SHP77 treated with DMSO at 0.1 percent for 48 hours (cell line): ENCODE measurements around the gene TRMO.

Experiments
- DNase-seq: peaks from one replicate; lab custom pipeline; 2025; lab: John Stamatoyannopoulos, UW

TRMO gene

GRCh38 chr9:97938081-97938644 is 15.9 kb upstream of the TRMO start, which contains the start of gene HEMGN:
HEMGN (minus strand) TSS chr9:97938172; CDS start chr9:97938136, 36 bp downstream.
- DNase-seq, result no peak

GRCh38 chr9:97936998-97937397 is 14.7 kb upstream of the TRMO start:
- no peak for DNase-seq

GRCh38 chr9:97935276-97935675 is 13.0 kb upstream of the TRMO start:
- no peak for DNase-seq

- no peak for DNase-seq
Observed at GRCh38 chr9:97934321-97935115, 12.2 kb upstream of the TRMO start.

- DNase-seq, result no peak
Observed at GRCh38 chr9:97933297-97933998, 11.1 kb upstream of the TRMO start.

GRCh38 chr9:97930972-97931371 is 8.7 kb upstream of the TRMO start:
- no peak for DNase-seq

- no peak for DNase-seq
Observed at GRCh38 chr9:97928986-97929604, 6.8 kb upstream of the TRMO start.

- no peak for DNase-seq
Observed at GRCh38 chr9:97925497-97926334, 3.4 kb upstream of the TRMO start.

- DNase-seq, result no peak
Observed at GRCh38 chr9:97924386-97924785, 2.1 kb upstream of the TRMO start.

- peak; percentile 83 for DNase-seq
Observed at GRCh38 chr9:97923529-97924108, 1.3 kb upstream of the TRMO start.

GRCh38 chr9:97919217-97919813 is 3.0 kb downstream of the TRMO start:
- DNase-seq, result no peak

- DNase-seq, result no peak
Observed at GRCh38 chr9:97918611-97919010, 3.7 kb downstream of the TRMO start.

GRCh38 chr9:97911970-97912369 is 10.3 kb downstream of the TRMO start:
- DNase-seq, result no peak

GRCh38 chr9:97911528-97911927 is 10.8 kb downstream of the TRMO start:
- no peak for DNase-seq

- DNase-seq, result no peak
Observed at GRCh38 chr9:97910357-97910756, 11.9 kb downstream of the TRMO start.

- DNase-seq, result no peak
Observed at GRCh38 chr9:97908705-97909104, 13.6 kb downstream of the TRMO start.

GRCh38 chr9:97907632-97908031 is 14.7 kb downstream of the TRMO start:
- no peak for DNase-seq

- no peak for DNase-seq
Observed at GRCh38 chr9:97907046-97907445, 15.3 kb downstream of the TRMO start.

GRCh38 chr9:97906236-97906831 is 16.0 kb downstream of the TRMO start:
- DNase-seq, result no peak

GRCh38 chr9:97905228-97905627 is 17.1 kb downstream of the TRMO start:
- DNase-seq, result no peak

GRCh38 chr9:97904725-97905124 is 17.6 kb downstream of the TRMO start:
- DNase-seq, result no peak
